HEK293 (cell line): Measurements from ENCODE around the gene WLS.

Experiments
- ZNF23 ChIP-seq: fragments of 450-650 bp; formaldehyde crosslinking; IDR thresholded peaks from 2 replicates; pipeline ENCODE4 v1.5.1; 2016; ENCODE audit warnings: missing biosample characterization, missing genetic modification characterization, borderline replicate concordance
- ZNF600 ChIP-seq: fragments of 450-650 bp; formaldehyde crosslinking; IDR thresholded peaks from 2 replicates; pipeline ENCODE4 v1.5.1; 2016; ENCODE audit warnings: missing biosample characterization, missing genetic modification characterization
- ZNF670 ChIP-seq: fragments of 450-650 bp; formaldehyde crosslinking; IDR thresholded peaks from 2 replicates; pipeline ENCODE4 v1.5.1; 2016; ENCODE audit warnings: missing biosample characterization, missing genetic modification characterization, low read depth
- TF ChIP-seq, protein P1 (sequence below): fragments of 450-650 bp; formaldehyde crosslinking; IDR thresholded peaks from 2 replicates; pipeline ENCODE4 v1.5.1; 2016; ENCODE audit warnings: missing biosample characterization, missing genetic modification characterization
- TF ChIP-seq, protein P2 (sequence below): fragments of 450-650 bp; formaldehyde crosslinking; IDR thresholded peaks from 2 replicates; pipeline ENCODE4 v1.5.1; 2017; ENCODE audit warnings: missing biosample characterization, missing genetic modification characterization

- no peak for TF ChIP-seq ZNF670 (tag by site-specific recombination)
- TF ChIP-seq ZNF23 (tag by site-specific recombination) = no peak
- TF ChIP-seq, protein P1, sequence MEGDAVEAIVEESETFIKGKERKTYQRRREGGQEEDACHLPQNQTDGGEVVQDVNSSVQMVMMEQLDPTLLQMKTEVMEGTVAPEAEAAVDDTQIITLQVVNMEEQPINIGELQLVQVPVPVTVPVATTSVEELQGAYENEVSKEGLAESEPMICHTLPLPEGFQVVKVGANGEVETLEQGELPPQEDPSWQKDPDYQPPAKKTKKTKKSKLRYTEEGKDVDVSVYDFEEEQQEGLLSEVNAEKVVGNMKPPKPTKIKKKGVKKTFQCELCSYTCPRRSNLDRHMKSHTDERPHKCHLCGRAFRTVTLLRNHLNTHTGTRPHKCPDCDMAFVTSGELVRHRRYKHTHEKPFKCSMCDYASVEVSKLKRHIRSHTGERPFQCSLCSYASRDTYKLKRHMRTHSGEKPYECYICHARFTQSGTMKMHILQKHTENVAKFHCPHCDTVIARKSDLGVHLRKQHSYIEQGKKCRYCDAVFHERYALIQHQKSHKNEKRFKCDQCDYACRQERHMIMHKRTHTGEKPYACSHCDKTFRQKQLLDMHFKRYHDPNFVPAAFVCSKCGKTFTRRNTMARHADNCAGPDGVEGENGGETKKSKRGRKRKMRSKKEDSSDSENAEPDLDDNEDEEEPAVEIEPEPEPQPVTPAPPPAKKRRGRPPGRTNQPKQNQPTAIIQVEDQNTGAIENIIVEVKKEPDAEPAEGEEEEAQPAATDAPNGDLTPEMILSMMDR = no peak
- TF ChIP-seq ZNF600 (tag by site-specific recombination) = no peak
- TF ChIP-seq, protein P2, sequence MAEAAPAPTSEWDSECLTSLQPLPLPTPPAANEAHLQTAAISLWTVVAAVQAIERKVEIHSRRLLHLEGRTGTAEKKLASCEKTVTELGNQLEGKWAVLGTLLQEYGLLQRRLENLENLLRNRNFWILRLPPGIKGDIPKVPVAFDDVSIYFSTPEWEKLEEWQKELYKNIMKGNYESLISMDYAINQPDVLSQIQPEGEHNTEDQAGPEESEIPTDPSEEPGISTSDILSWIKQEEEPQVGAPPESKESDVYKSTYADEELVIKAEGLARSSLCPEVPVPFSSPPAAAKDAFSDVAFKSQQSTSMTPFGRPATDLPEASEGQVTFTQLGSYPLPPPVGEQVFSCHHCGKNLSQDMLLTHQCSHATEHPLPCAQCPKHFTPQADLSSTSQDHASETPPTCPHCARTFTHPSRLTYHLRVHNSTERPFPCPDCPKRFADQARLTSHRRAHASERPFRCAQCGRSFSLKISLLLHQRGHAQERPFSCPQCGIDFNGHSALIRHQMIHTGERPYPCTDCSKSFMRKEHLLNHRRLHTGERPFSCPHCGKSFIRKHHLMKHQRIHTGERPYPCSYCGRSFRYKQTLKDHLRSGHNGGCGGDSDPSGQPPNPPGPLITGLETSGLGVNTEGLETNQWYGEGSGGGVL (tag by site-specific recombination) = no peak
These were observed 36.7 kb upstream of the WLS start for GRCh38 chr1:68268896-68269483.
